OCI-LY1 (cell line): ENCODE data around the gene MYO3B.

Source experiments
- EZH2 ChIP-seq: fragments of 200-600 bp; sonication (generic), shearing (Covaris generic); IDR thresholded peaks from 2 replicates; pipeline ENCODE4 v1.8.0; 2017; ENCODE audit warnings: borderline replicate concordance, mixed run types, mild to moderate bottlenecking, antibody characterized with exemption, low read length, moderate library complexity, mixed read lengths
- TF ChIP-seq, protein P1 (sequence below): fragments of 200-600 bp; sonication (generic), shearing (Covaris generic); IDR thresholded peaks from 2 replicates; pipeline ENCODE4 v1.5.1; 2017; ENCODE audit warnings: mild to moderate bottlenecking, antibody characterized with exemption, low read length, moderate library complexity, mixed read lengths

DNA sequence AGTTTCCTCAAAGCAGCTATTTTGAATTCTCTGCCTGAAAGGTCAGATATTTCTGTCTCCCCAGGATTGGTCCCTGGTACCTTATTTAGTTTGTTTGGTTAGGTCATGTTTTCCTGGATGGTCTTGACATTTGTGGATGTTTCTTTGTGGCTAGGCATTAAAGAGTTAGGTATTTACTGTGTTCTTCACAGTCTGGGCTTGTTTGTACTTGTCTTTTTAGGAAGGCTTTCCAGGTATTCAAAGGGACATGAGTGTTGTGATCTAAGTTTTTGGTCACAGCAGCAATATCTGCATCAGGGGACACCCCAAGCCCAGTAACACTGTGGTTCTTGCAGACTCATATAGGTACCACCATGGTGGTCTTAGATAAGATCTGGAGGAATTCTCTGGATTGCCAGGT lies 11.8 kb downstream of the MYO3B start:
- TF ChIP-seq, protein P1, sequence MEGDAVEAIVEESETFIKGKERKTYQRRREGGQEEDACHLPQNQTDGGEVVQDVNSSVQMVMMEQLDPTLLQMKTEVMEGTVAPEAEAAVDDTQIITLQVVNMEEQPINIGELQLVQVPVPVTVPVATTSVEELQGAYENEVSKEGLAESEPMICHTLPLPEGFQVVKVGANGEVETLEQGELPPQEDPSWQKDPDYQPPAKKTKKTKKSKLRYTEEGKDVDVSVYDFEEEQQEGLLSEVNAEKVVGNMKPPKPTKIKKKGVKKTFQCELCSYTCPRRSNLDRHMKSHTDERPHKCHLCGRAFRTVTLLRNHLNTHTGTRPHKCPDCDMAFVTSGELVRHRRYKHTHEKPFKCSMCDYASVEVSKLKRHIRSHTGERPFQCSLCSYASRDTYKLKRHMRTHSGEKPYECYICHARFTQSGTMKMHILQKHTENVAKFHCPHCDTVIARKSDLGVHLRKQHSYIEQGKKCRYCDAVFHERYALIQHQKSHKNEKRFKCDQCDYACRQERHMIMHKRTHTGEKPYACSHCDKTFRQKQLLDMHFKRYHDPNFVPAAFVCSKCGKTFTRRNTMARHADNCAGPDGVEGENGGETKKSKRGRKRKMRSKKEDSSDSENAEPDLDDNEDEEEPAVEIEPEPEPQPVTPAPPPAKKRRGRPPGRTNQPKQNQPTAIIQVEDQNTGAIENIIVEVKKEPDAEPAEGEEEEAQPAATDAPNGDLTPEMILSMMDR = no peak
- no peak for TF ChIP-seq EZH2
